ENCODE data around the gene ADAP2. TPM values are rescaled to one million over a fixed set of nuclear protein-coding genes. Genes with fewer than 3 reads are reported as not detected.

Gene ADAP2
- total and polyA plus RNA-seq, 2 experiments from 2014 or later = 0.34 TPM; not detected in 1

DNA sequence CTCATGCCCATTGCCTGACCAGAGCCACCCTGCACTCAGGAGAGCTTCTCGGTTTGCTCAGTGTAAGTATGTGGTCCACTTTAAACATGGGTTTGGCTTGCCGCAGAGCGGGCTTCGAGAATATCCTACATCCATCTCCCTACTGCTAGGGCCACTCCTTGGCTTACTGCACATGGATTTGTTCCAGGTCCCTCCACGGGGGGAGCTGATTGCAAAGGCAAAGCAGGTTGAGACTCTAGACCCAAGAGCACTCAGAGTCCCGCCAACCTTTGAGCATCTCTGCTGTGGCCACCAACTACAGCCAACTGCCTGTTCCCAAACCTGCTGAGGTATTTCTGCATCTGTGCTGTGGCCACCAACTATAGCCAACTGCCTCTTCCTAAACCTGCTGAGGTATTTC, 75.5 kb downstream of the ADAP2 start:
- Histone ChIP-seq H3K27ac (no peak overlapping the region), H3K9ac (no peak overlapping the region), H3K36me3 (ENCODE audit: low read depth) (peaks cover 18% of the 10 kb centered on the region), H3K9me2 (ENCODE audit: insufficient read depth) (no peaks in the 10 kb centered on the region), H3K4me1 (ENCODE audit: insufficient read depth) (no peaks in the 10 kb centered on the region), H3K79me2 (ENCODE audit: insufficient read depth) (no peaks in the 10 kb centered on the region), H3F3A (ENCODE audit: insufficient read depth) (no peaks in the 10 kb centered on the region), H3K27me3 (replicated peaks; ENCODE audit: insufficient read depth) (no peaks in the 10 kb centered on the region), H2AFZ (no peak overlapping the region), H3K9me3 (ENCODE audit: low read depth) (no peaks in the 10 kb centered on the region), H3K4me3 (no peak overlapping the region), H3K4me2 (ENCODE audit: unreplicated experiment) (no peak overlapping the region), H4K20me1 (ENCODE audit: insufficient read depth) (no peaks in the 10 kb centered on the region)
- in situ Hi-C loops (cut with MboI) = no loop called here
- no peak for TF ChIP-seq EZH2phosphoT487 (IDR thresholded peaks at IDR 0.05; ENCODE audit: insufficient read depth, low read depth)
- TF ChIP-seq EZH2 (IDR thresholded peaks at IDR 0.05; ENCODE audit: insufficient read depth, poor library complexity, severe bottlenecking) = no peak
- WGBS, 2 experiments (ENCODE audit: low coverage in 1 of 2, low lambda C conversion rate in 2 of 2, missing lambda C conversion rate in 2 of 2) = 97 to 98% methylated on average over 6 of the region's 6 CpGs
- DNase-seq = no peak

DNA sequence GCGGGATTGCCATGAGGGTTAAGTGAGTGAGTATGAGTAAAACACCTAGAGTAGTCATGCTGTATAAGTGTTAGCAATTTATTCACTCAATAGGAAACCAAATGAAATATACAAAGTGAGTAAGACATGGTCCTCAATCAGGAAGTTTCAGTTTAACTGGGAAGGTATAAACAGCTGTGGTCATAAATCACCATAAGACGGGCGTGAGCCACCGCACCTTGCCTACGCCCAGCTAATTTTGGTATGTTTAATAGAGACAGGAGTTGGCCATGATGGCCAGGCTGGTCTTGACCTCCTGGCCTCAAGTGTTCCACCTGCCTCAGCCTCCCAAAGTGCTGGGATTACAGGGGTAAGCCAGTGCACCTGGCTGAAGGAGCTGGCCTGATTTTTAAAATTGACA, 76.1 kb downstream of the ADAP2 start:
- no peaks in the 10 kb centered on the region for H3F3A ChIP-seq (ENCODE audit: insufficient read depth)
- TF ChIP-seq EZH2 (IDR thresholded peaks at IDR 0.05; ENCODE audit: insufficient read depth, poor library complexity, severe bottlenecking) (no peak), EZH2phosphoT487 (IDR thresholded peaks at IDR 0.05; ENCODE audit: insufficient read depth, low read depth) (no peak)

DNA sequence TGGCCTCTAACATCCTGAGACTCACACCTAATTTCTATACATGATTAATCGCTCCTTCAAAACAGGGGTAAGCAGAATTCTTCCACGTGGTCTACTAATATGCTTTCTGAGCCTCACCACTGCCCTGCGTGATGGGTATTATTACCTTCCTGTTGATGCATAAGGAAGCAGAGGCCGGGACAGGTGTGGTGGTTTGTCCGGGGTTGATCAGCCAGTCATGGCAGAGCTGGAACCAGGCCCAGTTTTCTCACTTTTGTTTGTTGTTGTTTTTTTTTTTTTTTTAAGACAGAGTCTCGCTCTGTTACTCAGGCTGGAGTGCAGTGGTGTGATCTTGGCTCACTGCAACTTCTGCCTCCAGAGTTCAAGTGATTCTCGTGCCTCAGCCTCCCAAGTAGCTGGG, 80.3 kb downstream of the ADAP2 start:
- H3K9ac ChIP-seq = no peak overlapping the region
- H3F3A ChIP-seq (ENCODE audit: insufficient read depth) = no peaks in the 10 kb centered on the region
- DNase-seq = no peak
- H3K79me2 ChIP-seq (ENCODE audit: insufficient read depth) = no peaks in the 10 kb centered on the region
- no peak overlapping the region for H2AFZ ChIP-seq
- H3K4me1 ChIP-seq (ENCODE audit: insufficient read depth) = no peaks in the 10 kb centered on the region
- H3K4me3 ChIP-seq = no peak overlapping the region
- no peak overlapping the region for H3K27ac ChIP-seq
- no peak overlapping the region for H3K4me2 ChIP-seq (ENCODE audit: unreplicated experiment)
- no peaks in the 10 kb centered on the region for H4K20me1 ChIP-seq (ENCODE audit: insufficient read depth)
- no peaks in the 10 kb centered on the region for H3K9me2 ChIP-seq (ENCODE audit: insufficient read depth)
- in situ Hi-C loops (cut with MboI) = loop anchor here (25.0 kb wide), 1 partner anchor 360 kb away; no protein-coding TSS in a partner anchor
- TF ChIP-seq EZH2 (IDR thresholded peaks at IDR 0.05; ENCODE audit: insufficient read depth, poor library complexity, severe bottlenecking) (no peak), EZH2phosphoT487 (IDR thresholded peaks at IDR 0.05; ENCODE audit: insufficient read depth, low read depth) (no peak)
- 86 to 88% methylated on average over 7 of the region's 7 CpGs for WGBS, 2 experiments (ENCODE audit: low coverage in 1 of 2, low lambda C conversion rate in 2 of 2, missing lambda C conversion rate in 2 of 2)
- H3K9me3 ChIP-seq (ENCODE audit: low read depth) = no peaks in the 10 kb centered on the region
- no peaks in the 10 kb centered on the region for H3K27me3 ChIP-seq (replicated peaks; ENCODE audit: insufficient read depth)
- H3K36me3 ChIP-seq (ENCODE audit: low read depth) = peaks cover 18% of the 10 kb centered on the region

More for the DNA sequence above, 76.1 kb downstream of the ADAP2 start:
- Histone ChIP-seq H2AFZ (no peak overlapping the region), H3K4me3 (no peak overlapping the region), H3K79me2 (ENCODE audit: insufficient read depth) (no peaks in the 10 kb centered on the region), H3K4me1 (ENCODE audit: insufficient read depth) (no peaks in the 10 kb centered on the region), H3K9ac (no peak overlapping the region), H4K20me1 (ENCODE audit: insufficient read depth) (no peaks in the 10 kb centered on the region), H3K9me3 (ENCODE audit: low read depth) (no peaks in the 10 kb centered on the region), H3K4me2 (ENCODE audit: unreplicated experiment) (no peak overlapping the region), H3K27me3 (replicated peaks; ENCODE audit: insufficient read depth) (no peaks in the 10 kb centered on the region), H3K36me3 (ENCODE audit: low read depth) (peaks cover 18% of the 10 kb centered on the region), H3K9me2 (ENCODE audit: insufficient read depth) (no peaks in the 10 kb centered on the region), H3K27ac (no peak overlapping the region)
- 94 to 100% methylated on average over 5 of the region's 5 CpGs for WGBS, 2 experiments (ENCODE audit: low coverage in 1 of 2, low lambda C conversion rate in 2 of 2, missing lambda C conversion rate in 2 of 2)
- in situ Hi-C loops (cut with MboI) = no loop called here
- no peak for DNase-seq

DNA sequence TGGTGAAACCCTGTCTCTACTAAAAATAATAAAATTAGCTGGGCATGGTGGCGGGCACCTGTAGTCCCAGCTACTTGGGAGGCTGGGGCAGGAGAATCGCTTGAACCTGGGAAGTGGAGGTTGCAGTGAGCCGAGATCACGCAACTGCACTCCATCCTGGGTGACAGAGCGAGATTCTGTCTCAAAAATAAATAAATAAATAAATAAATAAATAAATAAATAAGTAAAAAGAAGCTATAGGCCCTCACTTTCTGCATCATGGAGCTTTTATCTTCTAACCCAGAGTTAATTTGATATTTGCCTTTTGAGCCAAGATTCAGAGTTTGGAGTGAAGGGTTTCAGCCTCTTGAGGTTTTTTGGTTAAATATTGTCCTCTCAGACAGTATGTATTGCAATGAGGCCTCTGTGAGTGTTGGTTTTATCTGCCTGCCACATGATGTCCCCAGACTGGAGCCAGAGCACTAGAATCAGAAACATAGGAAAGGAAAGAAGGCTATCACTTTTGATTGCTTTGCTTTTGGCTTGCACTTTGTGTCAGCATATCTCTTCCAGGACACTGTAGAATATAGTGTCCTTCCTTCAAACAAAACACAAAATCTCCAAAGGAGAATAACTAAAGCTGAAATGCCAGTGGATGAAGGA, 81.6 kb downstream of the ADAP2 start:
- no peak overlapping the region for H3K4me2 ChIP-seq (ENCODE audit: unreplicated experiment)
- TF ChIP-seq EZH2 (IDR thresholded peaks at IDR 0.05; ENCODE audit: insufficient read depth, poor library complexity, severe bottlenecking) (no peak), EZH2phosphoT487 (IDR thresholded peaks at IDR 0.05; ENCODE audit: insufficient read depth, low read depth) (no peak)
- DNase-seq = no peak
- no peaks in the 10 kb centered on the region; the same call in 1 of the 2 replicates for H3K4me1 ChIP-seq (ENCODE audit: insufficient read depth)
- no peaks in the 10 kb centered on the region for H3K9me2 ChIP-seq (ENCODE audit: insufficient read depth)
- H3K4me3 ChIP-seq = no peak overlapping the region
- H2AFZ ChIP-seq = no peak overlapping the region
- no peaks in the 10 kb centered on the region for H4K20me1 ChIP-seq (ENCODE audit: insufficient read depth)
- H3K36me3 ChIP-seq (ENCODE audit: low read depth) = peaks cover 12% of the 10 kb centered on the region; the same call in 1 of the 2 replicates
- H3K27me3 ChIP-seq (replicated peaks; ENCODE audit: insufficient read depth) = no peaks in the 10 kb centered on the region
- no peak overlapping the region for H3K27ac ChIP-seq
- in situ Hi-C loops (cut with MboI) = loop anchor here (25.0 kb wide), 1 partner anchor 359 kb away; no protein-coding TSS in a partner anchor
- H3K9me3 ChIP-seq (ENCODE audit: low read depth) = no peaks in the 10 kb centered on the region
- peaks cover 5% of the 10 kb centered on the region for H3F3A ChIP-seq (ENCODE audit: insufficient read depth)
- no peak overlapping the region for H3K9ac ChIP-seq
- no peaks in the 10 kb centered on the region for H3K79me2 ChIP-seq (ENCODE audit: insufficient read depth)
- WGBS, 2 experiments (ENCODE audit: low coverage in 1 of 2, low lambda C conversion rate in 2 of 2, missing lambda C conversion rate in 2 of 2) = 95 to 98% methylated on average over 5 of the region's 5 CpGs
